HepG2 (cell line): ENCODE measurements around the gene MYCBPAP. TPM values are rescaled to one million over a fixed set of nuclear protein-coding genes. Genes with fewer than 3 reads are reported as not detected.

Experiments
- ATAC-seq: fragments of 200-7000 bp; cut with Tn5 transposase; 3 replicates; pipeline ENCODE4 v1.9.1; 2020; ENCODE audit warnings: mild to moderate bottlenecking, moderate library complexity
- BruUV-seq: library from RNA; stranded (reverse); fragments of 400-500 nt; replicated peaks from 2 replicates; lab custom pipeline; 2021; lab: Mats Ljungman, UMichigan
- CTCF ChIA-PET: fragments of 300-600 bp; formaldehyde crosslinking; extraction: SDS; loops from one replicate; lab custom pipeline; 2021; ENCODE audit warnings: low total read pairs, inconsistent platforms, low intra/inter-chr PET ratio; lab: Yijun Ruan, JAX
- POLR2A ChIA-PET: fragments of 350-600 bp; sonication (Branson Sonifier 250); formaldehyde crosslinking; loops from one replicate; lab custom pipeline; 2020; ENCODE audit warnings: antibody characterized with exemption, inconsistent platforms; lab: Yijun Ruan, JAX
- DNase-seq: peaks from one replicate; pipeline ENCODE4 v3.0.0-alpha.2; 2015; ENCODE audit warnings: low spot score
- FAIRE-seq: peaks from 3 replicates; lab custom pipeline; 2011; peaks lifted over from hg19 to GRCh38; lab: Jason Lieb, UNC
- H2AFZ ChIP-seq: one replicate; pipeline ENCODE4 v1.6.1; 2011; ENCODE audit warnings: low read length, inconsistent platforms
- H3K27ac ChIP-seq: fragments of 300-600 bp; 3 replicates; pipeline ENCODE4 v1.8.0; 2011; ENCODE audit warnings: mixed run types, mild to moderate bottlenecking, mixed read lengths, low read length, inconsistent platforms; ENCODE audit not compliant: insufficient read depth; ENCODE audit errors: extremely low read length
- H3K27me3 ChIP-seq, 2 experiments: fragments of 200-600 bp in 1 of 2; 2 replicates in 1 of 2; 3 replicates in 1 of 2; pipeline versions ENCODE4 v1.6.0 to v1.8.0; 2011; ENCODE audit warnings: low read length in 2 of 2, mild to moderate bottlenecking in 2 of 2, moderate library complexity in 2 of 2, inconsistent platforms in 1 of 2; ENCODE audit not compliant: insufficient read depth in 2 of 2, control insufficient read depth in 1 of 2
- H3K36me3 ChIP-seq, 2 experiments: fragments of 200-600 bp in 1 of 2; replicated peaks in 1 of 2; 2 replicates in 1 of 2; 3 replicates in 1 of 2; pipeline versions ENCODE4 v1.5.1 to v1.8.0; 2011; ENCODE audit warnings: low read length in 2 of 2, inconsistent platforms in 1 of 2; ENCODE audit not compliant: insufficient read depth in 2 of 2, control insufficient read depth in 1 of 2
- H3K4me1 ChIP-seq: 2 replicates; pipeline ENCODE4 v1.5.1; 2012; ENCODE audit warnings: low read length, inconsistent platforms; ENCODE audit not compliant: insufficient read depth
- H3K4me2 ChIP-seq: 2 replicates; pipeline ENCODE4 v1.6.0; 2011; ENCODE audit warnings: low read depth, low read length, inconsistent platforms
- H3K4me3 ChIP-seq, 3 experiments: fragments of 200-600 bp in 1 of 3; sonication (generic), shearing (Covaris generic) in 1 of 3; replicated peaks in 1 of 3; 2 replicates each; pipeline ENCODE4 v1.5.1; 2011 to 2016; ENCODE audit warnings: low read length in 3 of 3, inconsistent platforms in 2 of 3, low read depth in 2 of 3, mild to moderate bottlenecking in 2 of 3, control low read depth in 1 of 3, mixed read lengths in 1 of 3; ENCODE audit not compliant: insufficient read depth in 1 of 3
- H3K79me2 ChIP-seq: one replicate; pipeline ENCODE4 v1.6.1; 2011; ENCODE audit warnings: low read length, inconsistent platforms; ENCODE audit not compliant: insufficient read depth
- H3K9ac ChIP-seq: 2 replicates; pipeline ENCODE4 v1.6.0; 2011; ENCODE audit warnings: mild to moderate bottlenecking, low read depth, low read length, inconsistent platforms; ENCODE audit not compliant: insufficient read depth
- H3K9me3 ChIP-seq: 2 replicates; pipeline ENCODE4 v1.5.1; 2012; ENCODE audit warnings: mild to moderate bottlenecking, low read length
- H4K20me1 ChIP-seq: 2 replicates; pipeline ENCODE4 v1.6.0; 2011; ENCODE audit warnings: inconsistent platforms, mild to moderate bottlenecking, low read length, moderate library complexity; ENCODE audit not compliant: insufficient read depth
- ARNT ChIP-seq: fragments of 450-650 bp; IDR thresholded peaks from 2 replicates; pipeline ENCODE4 v1.6.1; 2017
- CSRNP2 ChIP-seq: sonication (generic); formaldehyde crosslinking; conservative IDR thresholded peaks from 2 replicates; pipeline ENCODE4 v1.8.0; 2022; ENCODE audit warnings: low read depth, missing genetic modification reagents
- EED ChIP-seq: sonication (generic); formaldehyde crosslinking; IDR thresholded peaks from 2 replicates; pipeline ENCODE4 v1.5.0; 2020; ENCODE audit warnings: mild to moderate bottlenecking, missing genetic modification reagents
- EP300 ChIP-seq, 3 experiments: sonication (generic) in 1 of 3; formaldehyde crosslinking in 1 of 3; IDR thresholded peaks; 2 replicates each; pipeline versions ENCODE4 v1.5.1 to v1.6.1; 2011 to 2020; ENCODE audit warnings: low read depth in 2 of 3, low read length in 2 of 3, borderline replicate concordance in 1 of 3, improper control_type of control experiment in 1 of 3, mild to moderate bottlenecking in 1 of 3, missing genetic modification reagents in 1 of 3, moderate library complexity in 1 of 3
- ERF ChIP-seq: IDR thresholded peaks from 2 replicates; pipeline ENCODE4 v1.6.1; 2018; ENCODE audit warnings: missing biosample characterization, missing genetic modification reagents
- GPN1 ChIP-seq: sonication (generic); formaldehyde crosslinking; IDR thresholded peaks from 2 replicates; pipeline ENCODE4 v1.5.1; 2020; ENCODE audit warnings: missing genetic modification reagents, borderline replicate concordance
- HCFC1 ChIP-seq: fragments of 150-350 bp; IDR thresholded peaks from 2 replicates; pipeline ENCODE4 v1.6.1; 2014; ENCODE audit warnings: low read depth, low read length
- HMGA1 ChIP-seq: sonication (generic); formaldehyde crosslinking; conservative IDR thresholded peaks from 2 replicates; pipeline ENCODE4 v1.4.0; 2020; ENCODE audit warnings: missing genetic modification reagents
- MAFF ChIP-seq: IDR thresholded peaks from 2 replicates; pipeline ENCODE4 v1.6.1; 2011; ENCODE audit warnings: low read depth, low read length, improper control_type of control experiment
- NFATC3 ChIP-seq: sonication (generic); formaldehyde crosslinking; IDR thresholded peaks from 2 replicates; pipeline ENCODE4 v1.5.1; 2020; ENCODE audit warnings: mild to moderate bottlenecking, missing genetic modification reagents
- TFAP4 ChIP-seq: sonication (generic); IDR thresholded peaks from 2 replicates; pipeline ENCODE4 v1.6.1; 2016; ENCODE audit warnings: low read depth, borderline replicate concordance
- ZBTB20 ChIP-seq: sonication (generic); formaldehyde crosslinking; IDR thresholded peaks from 2 replicates; pipeline ENCODE4 v1.8.1; 2023; ENCODE audit warnings: missing genetic modification reagents, low read depth, mild to moderate bottlenecking, borderline replicate concordance
- ZC3H4 ChIP-seq: sonication (generic); formaldehyde crosslinking; IDR thresholded peaks from 2 replicates; pipeline ENCODE4 v1.4.0; 2020; ENCODE audit warnings: missing genetic modification reagents, borderline replicate concordance
- ZFAT ChIP-seq: sonication (generic); formaldehyde crosslinking; conservative IDR thresholded peaks from 2 replicates; pipeline ENCODE4 v1.8.1; 2023; ENCODE audit warnings: missing genetic modification reagents, inconsistent platforms
- ZNF224 ChIP-seq: sonication (generic); formaldehyde crosslinking; IDR thresholded peaks from 2 replicates; pipeline ENCODE4 v1.5.0; 2020; ENCODE audit warnings: mild to moderate bottlenecking, missing genetic modification reagents
- ZNF280D ChIP-seq: sonication (generic); formaldehyde crosslinking; IDR thresholded peaks from 2 replicates; pipeline ENCODE4 v1.5.1; 2020; ENCODE audit warnings: mild to moderate bottlenecking, missing genetic modification reagents
- ZNF557 ChIP-seq: sonication (generic); formaldehyde crosslinking; IDR thresholded peaks from 2 replicates; pipeline ENCODE4 v1.4.0; 2020; ENCODE audit warnings: missing genetic modification reagents
- WGBS: methylation state at CpG from one replicate; pipeline ENCODE4 v1.1.6; 2017; ENCODE audit warnings: low lambda C conversion rate; 5-methylcytosine and 5-hydroxymethylcytosine counted together
- in situ Hi-C: cut with HindIII; loops from 2 replicates; pipeline ENCODE4 v1.10.0; 2017; ENCODE audit warnings: low pct_unique_long_range_greater_than_20kb; ENCODE audit not compliant: extremely low pct_ligation_motif_present
- intact Hi-C: fragments of 100-400 bp; cut with micrococcal nuclease; formaldehyde crosslinking; loops from one replicate; pipeline ENCODE4 v1.10.0; 2022; ENCODE audit not compliant: unreplicated experiment
- polyA plus RNA-seq, 8 experiments: library from polyadenylated mRNA; depleted of rRNA in 3 of 8; stranded (reverse) in 7 of 8; unstranded in 1 of 8; fragments of >200 nt; fragmentation: Illumina TruSeq in 4 of 8; extraction: Trizol in 4 of 8; gene quantifications; 2 replicates each; pipeline versions ENCODE4 v1.2.1 to v1.2.3, GENCODE V29; 2011 to 2016; ENCODE audit warnings: low read depth in 4 of 8, missing spikeins in 1 of 8, mixed read lengths in 1 of 8; ENCODE audit not compliant: insufficient read depth in 1 of 8
- total RNA-seq, 5 experiments: library from RNA; depleted of rRNA; stranded (reverse); fragments of >200 nt; fragmentation: Illumina TruSeq; extraction: Trizol; gene quantifications; 2 replicates each; pipeline ENCODE4 v1.2.3, GENCODE V29; 2016; ENCODE audit warnings: low read depth in 1 of 5

MYCBPAP gene
- total and polyA plus RNA-seq, 2 of the 13 experiments (the other 11 are each of a cell fraction or from before 2014, with no cell fraction given): 0.22 to 0.24 TPM

- no peak for TF ChIP-seq NFATC3 (CRISPR knock-in tag)
- TF ChIP-seq TFAP4: peak; percentile 74; the same call in 1 of the 2 replicates
- TF ChIP-seq MAFF: no peak
- TF ChIP-seq ZC3H4 (CRISPR knock-in tag): peak; percentile 90; the same call in 1 of the 2 replicates
- TF ChIP-seq HCFC1: no peak
- TF ChIP-seq ARNT: no peak
- no peak for TF ChIP-seq HMGA1 (CRISPR knock-in tag)
Measured at GRCh38 chr17:50542795-50543774, 34.8 kb downstream of the MYCBPAP start (continued).

GRCh38 chr17:50544516-50544915 lies 36.3 kb downstream of the MYCBPAP start:
- CTCF ChIA-PET: no interaction called here
- no peak overlapping the region for H3K27ac ChIP-seq
- H3K9ac ChIP-seq: no peak overlapping the region
- no peaks in the 10 kb centered on the region for H4K20me1 ChIP-seq
- ATAC-seq (no peak), FAIRE-seq (peak; percentile 8), DNase-seq (no peak)
- H3K27me3 ChIP-seq: no peaks in the 10 kb centered on the region; a peak in 1 of 5 replicates
- H3K4me3 ChIP-seq: no peak overlapping the region
- no TSS peak for BruUV-seq
- H2AFZ ChIP-seq: no peak overlapping the region
- POLR2A ChIA-PET: interaction anchor here (3.9 to 4.2 kb wide), 3 partner anchors 82 to 148 kb away, joined by 45 to 79 read pairs (median 71); no protein-coding TSS in a partner anchor
- WGBS: 95% methylated on average over 7 of the region's 7 CpGs
- intact Hi-C loops (loop anchor here (10.0 kb wide), 1 partner anchor 410 kb away; no protein-coding TSS in a partner anchor), in situ Hi-C loops (loop anchor here (10.0 kb wide), 1 partner anchor 410 kb away; no protein-coding TSS in a partner anchor)
- peaks cover 3% of the 10 kb centered on the region for H3K79me2 ChIP-seq
- H3K4me1 ChIP-seq: peaks cover 77% of the 10 kb centered on the region
- no peak overlapping the region for H3K4me2 ChIP-seq
- H3K9me3 ChIP-seq: no peaks in the 10 kb centered on the region
- H3K36me3 ChIP-seq: peaks cover 0 to 2% of the 10 kb centered on the region in 2 experiments; a peak in 2 of 5 replicates
- no peak for TF ChIP-seq ERF (CRISPR knock-in tag)
- TF ChIP-seq EED: no peak
- no peak for TF ChIP-seq ZBTB20 (CRISPR knock-in tag)
- no peak for TF ChIP-seq ZFAT (CRISPR knock-in tag)
- no peak for TF ChIP-seq ZNF224
- no peak for TF ChIP-seq GPN1 (CRISPR knock-in tag)
- no peak for TF ChIP-seq EP300 (IDR thresholded peaks at IDR 0.05; ENCODE audit: low read depth in 2 of 2, low read length in 2 of 2)
- no peak for TF ChIP-seq EP300 (CRISPR knock-in tag; IDR thresholded peaks at IDR 0.05; ENCODE audit: borderline replicate concordance)
- TF ChIP-seq ZNF280D (CRISPR knock-in tag): no peak
- no peak for TF ChIP-seq CSRNP2 (CRISPR knock-in tag)
- no peak for TF ChIP-seq ZNF557
